Measurements from ENCODE around the gene PCDHGA1. TPM values are rescaled to one million over a fixed set of nuclear protein-coding genes. Genes with fewer than 3 reads are reported as not detected.

PCDHGA1 gene
- total RNA-seq, 1 experiment from 2014 or later, result 0.63 TPM

GRCh38 chr5:141486091-141486490 is 155.8 kb downstream of the PCDHGA1 start:
- no peak overlapping the region for H4K5ac ChIP-seq (ENCODE audit: insufficient read length, low read depth, low read length)
- H3K4me3 Mint-ChIP-seq, result peak overlapping the region; percentile 76 to 88; a peak in 4 of 5 replicates
- H3K18ac ChIP-seq (ENCODE audit: insufficient read length, low read depth, low read length), result no peak overlapping the region
- H4K91ac ChIP-seq (ENCODE audit: insufficient read length, low read depth, low read length), result no peak overlapping the region
- H2BK12ac ChIP-seq (ENCODE audit: insufficient read length, low read depth, low read length), result no peak overlapping the region
- no peak overlapping the region for H2BK120ac ChIP-seq (ENCODE audit: low read depth, low read length, poor library complexity, severe bottlenecking)
- no peak overlapping the region for H2BK15ac ChIP-seq (ENCODE audit: low read depth, low read length)
- peaks cover 8% of the 10 kb centered on the region; the same call in 1 of the 2 replicates for H3K27me3 ChIP-seq (ENCODE audit: insufficient read depth, low read length)
- no peak overlapping the region for H2BK20ac ChIP-seq (ENCODE audit: low read depth, low read length, poor library complexity, severe bottlenecking)
- no peak for DNase-seq
- H2AK5ac ChIP-seq (ENCODE audit: insufficient read length, low read length), result no peak overlapping the region
- no peaks in the 10 kb centered on the region for H3K9me3 Mint-ChIP-seq
- no peak overlapping the region for H3K27ac ChIP-seq (ENCODE audit: insufficient read length, low read depth, low read length)
- H3K36me3 Mint-ChIP-seq (ENCODE audit: insufficient read depth in 1 of 3, low read depth in 3 of 3), result peaks cover 13 to 19% (median 16%) of the 10 kb centered on the region in 3 experiments; a peak in 6 of 7 replicates
- no peak overlapping the region for H3K27ac Mint-ChIP-seq
- no peak overlapping the region for H3K4me2 ChIP-seq (ENCODE audit: insufficient read depth, insufficient read length, low read length)
- peaks cover 8% of the 10 kb centered on the region for H3K23me2 ChIP-seq (ENCODE audit: insufficient read length, low read depth, low read length, poor library complexity, severe bottlenecking)
- H3K4me1 Mint-ChIP-seq, result peaks cover 39 to 43% of the 10 kb centered on the region in 2 experiments
- no peak for TF ChIP-seq CTCF (conservative IDR thresholded peaks at IDR 0.05)
- H3K79me2 ChIP-seq (ENCODE audit: insufficient read depth, low read length), result no peaks in the 10 kb centered on the region; the same call in 1 of the 2 replicates
- H2AFZ ChIP-seq (ENCODE audit: low read length), result no peak overlapping the region
- WGBS (ENCODE audit: extremely low coverage, insufficient read length, low lambda C conversion rate), result no CpG with 5 or more reads among the region's 9 CpGs
- peaks cover 5% of the 10 kb centered on the region; the same call in 1 of the 2 replicates for H3K4me1 ChIP-seq (ENCODE audit: insufficient read depth, low read length)
- H3K4ac ChIP-seq (ENCODE audit: low read depth, low read length), result no peak overlapping the region
- no peak overlapping the region for H2BK5ac ChIP-seq (ENCODE audit: insufficient read length, low read length)
- no peak overlapping the region for H4K8ac ChIP-seq (replicated peaks; ENCODE audit: insufficient read length, low read depth, low read length)
- H4K20me1 ChIP-seq (ENCODE audit: control insufficient read depth, insufficient read depth, insufficient read length), result no peaks in the 10 kb centered on the region
- H3K79me1 ChIP-seq (ENCODE audit: insufficient read depth, low read depth, low read length, poor library complexity, severe bottlenecking), result no peaks in the 10 kb centered on the region
- no peak overlapping the region for H3K9ac ChIP-seq (ENCODE audit: extremely low read depth, insufficient read length, low read length)
- H3K56ac ChIP-seq (ENCODE audit: insufficient read length, low read depth, low read length), result no peak overlapping the region
- H3K14ac ChIP-seq (ENCODE audit: insufficient read depth, low read length), result no peak overlapping the region
- no peaks in the 10 kb centered on the region for H3K9me3 ChIP-seq (ENCODE audit: control insufficient read depth, low read depth, low read length)
- no peak overlapping the region for H3K23ac ChIP-seq (ENCODE audit: insufficient read length, low read depth, low read length)
- no peak overlapping the region for H3T11ph ChIP-seq (ENCODE audit: low read length)
- peaks cover 23% of the 10 kb centered on the region for H3K27me3 Mint-ChIP-seq (ENCODE audit: low read depth)
